Muscle of leg (tissue), 11 donors: ENCODE data around the gene SLC2A9. TPM values are rescaled to one million over a fixed set of nuclear protein-coding genes. Genes with fewer than 3 reads are reported as not detected.
"Not testable (repeated sequence)": the region's sequence is repeated elsewhere in the genome, so short reads cannot be mapped to it uniquely, and the experiment has no call there.

Experiments
- DNase-seq: peaks from one replicate; pipeline ENCODE4 v3.0.0; 2013
- H3K27ac ChIP-seq: one replicate; pipeline ENCODE4 v1.5.1; 2013; ENCODE audit warnings: mild to moderate bottlenecking, low read length, control low read depth
- H3K27me3 ChIP-seq: one replicate; pipeline ENCODE4 v1.6.1; 2013; ENCODE audit warnings: low read length; ENCODE audit not compliant: control insufficient read depth, insufficient read depth
- H3K36me3 ChIP-seq: one replicate; pipeline ENCODE4 v1.6.1; 2013; ENCODE audit warnings: low read length; ENCODE audit not compliant: control insufficient read depth, insufficient read depth
- H3K4me1 ChIP-seq: one replicate; pipeline ENCODE4 v1.6.1; 2013; ENCODE audit warnings: low read length; ENCODE audit not compliant: control insufficient read depth, insufficient read depth
- H3K4me3 ChIP-seq: one replicate; pipeline ENCODE4 v1.5.1; 2013; ENCODE audit warnings: low read length, control low read depth
- H3K9me3 ChIP-seq: replicated peaks from 2 replicates; pipeline ENCODE4 v1.6.1; 2013; ENCODE audit warnings: low read depth, low read length; ENCODE audit not compliant: control insufficient read depth
- WGBS: methylation state at CpG from one replicate; pipeline ENCODE4 v1.1.5; 2013; ENCODE audit warnings: missing lambda C conversion rate; ENCODE audit not compliant: insufficient coverage; 5-methylcytosine and 5-hydroxymethylcytosine counted together
- polyA plus RNA-seq, 8 donors: library from polyadenylated mRNA; unstranded; fragments of 120-200 nt; gene quantifications; one replicate each; pipeline versions ENCODE4 v1.2.1 to v1.2.3, GENCODE V29; 2013; ENCODE audit warnings: inconsistent platforms in 1 of 8, low replicate concordance in 1 of 8; ENCODE audit not compliant: insufficient read length in 8 of 8, insufficient read depth in 1 of 8
- total RNA-seq: library from RNA; stranded (reverse); fragments of 120-200 nt; gene quantifications from one replicate; pipeline ENCODE4 v1.2.4, GENCODE V29; 2013

Gene SLC2A9
- total and polyA plus RNA-seq, 9 donors, result 2.4 to 5.0 (median 3.2) TPM

DNA sequence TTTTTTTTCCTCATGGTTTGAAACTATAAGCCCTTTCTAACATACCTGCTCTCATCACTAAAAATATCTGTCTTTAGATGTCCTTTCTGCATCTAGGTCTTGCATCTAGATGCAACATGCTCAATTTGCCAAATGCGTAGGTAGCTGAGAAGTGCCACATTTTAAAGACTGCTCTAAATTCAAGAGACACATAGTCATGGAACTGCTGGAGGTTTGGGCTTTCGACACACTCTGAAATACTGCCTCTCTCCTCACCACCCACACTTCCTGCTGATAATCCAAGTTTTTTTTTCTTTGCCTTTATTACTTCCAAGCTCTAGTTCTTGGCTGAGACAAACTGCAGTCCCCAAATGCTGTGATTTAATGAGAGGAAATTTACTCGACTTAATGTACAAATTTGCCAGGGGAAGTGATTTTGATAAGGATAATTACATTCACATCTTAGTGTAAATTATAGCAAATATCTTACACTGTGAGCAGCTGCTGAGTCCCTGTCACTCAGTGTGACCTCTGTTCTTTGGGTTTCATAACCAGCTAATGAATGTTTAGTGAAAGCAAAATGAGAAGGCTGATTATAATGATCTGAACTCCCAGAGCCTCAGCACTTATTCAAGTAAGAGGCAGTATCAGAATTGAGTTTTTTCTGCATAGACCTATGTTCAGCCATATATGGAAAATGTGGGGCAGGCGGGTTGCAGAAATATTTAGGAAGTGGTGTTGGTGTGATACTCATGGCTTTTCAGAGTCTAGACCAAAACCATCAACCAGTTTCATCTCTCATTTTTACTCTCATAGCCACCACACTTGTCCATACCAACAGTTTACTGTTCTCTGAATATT lies 208.6 kb downstream of the SLC2A9 start:
- peak; percentile 25 for DNase-seq
- WGBS, result 14% methylated on average over 1 of the region's 4 CpGs
- no peaks in the 10 kb centered on the region for H3K27me3 ChIP-seq

DNA sequence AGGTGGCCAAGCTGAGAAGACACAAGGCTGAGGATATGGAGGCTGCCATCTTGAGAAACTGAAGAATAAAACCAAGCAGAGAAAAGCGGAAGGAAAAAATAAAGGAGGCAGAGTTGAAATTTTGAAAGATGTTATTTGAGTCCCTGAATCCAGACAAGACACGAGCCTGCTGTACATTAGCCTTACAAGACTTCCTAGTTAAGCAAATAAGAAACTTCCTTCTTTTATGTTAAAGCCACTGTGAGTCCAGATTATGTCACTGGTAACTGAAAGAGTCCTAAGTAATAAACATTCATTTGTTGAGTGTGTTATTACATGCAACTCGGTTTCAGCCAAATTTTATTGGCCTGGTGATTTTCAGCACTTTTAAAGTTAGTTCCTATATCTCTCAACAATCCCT lies 209.5 kb downstream of the SLC2A9 start:
- no peaks in the 10 kb centered on the region for H3K9me3 ChIP-seq
- no CpG with 5 or more reads among the region's 3 CpGs for WGBS

More for the DNA sequence above, 208.6 kb downstream of the SLC2A9 start:
- Histone ChIP-seq H3K27ac (no peak overlapping the region), H3K4me3 (no peak overlapping the region), H3K9me3 (no peaks in the 10 kb centered on the region), H3K4me1 (peaks cover 4% of the 10 kb centered on the region), H3K36me3 (no peaks in the 10 kb centered on the region)

DNA sequence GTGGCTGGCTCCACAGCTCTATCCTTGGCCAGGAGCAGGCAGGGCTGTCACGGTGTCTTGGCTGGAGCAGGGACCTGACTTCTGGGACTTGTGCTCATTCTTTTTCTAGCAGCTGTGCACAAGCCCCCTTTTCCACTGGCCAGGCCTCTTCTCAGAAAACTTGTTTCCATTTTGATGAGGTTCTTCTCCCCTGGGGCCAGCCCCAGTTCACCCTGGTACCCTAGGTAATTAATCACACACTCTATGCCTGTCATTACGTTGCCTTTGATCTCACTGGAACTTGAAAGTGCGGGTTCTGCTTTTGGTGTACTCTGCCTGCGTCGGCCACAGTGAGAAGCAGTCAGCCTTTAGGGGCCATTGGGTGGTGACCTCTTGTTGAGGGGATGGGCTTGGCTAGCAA lies 213.2 kb downstream of the SLC2A9 start:
- no peak for DNase-seq
- Histone ChIP-seq H3K9me3 (no peaks in the 10 kb centered on the region), H3K4me3 (no peak overlapping the region), H3K27me3 (no peaks in the 10 kb centered on the region), H3K36me3 (no peaks in the 10 kb centered on the region), H3K4me1 (peaks cover 4% of the 10 kb centered on the region), H3K27ac (no peak overlapping the region)
- 16% methylated on average over 1 of the region's 5 CpGs for WGBS

More for the DNA sequence above, 209.5 kb downstream of the SLC2A9 start:
- Histone ChIP-seq H3K4me3 (no peak overlapping the region), H3K4me1 (peaks cover 4% of the 10 kb centered on the region), H3K36me3 (no peaks in the 10 kb centered on the region), H3K27me3 (no peaks in the 10 kb centered on the region), H3K27ac (no peak overlapping the region)
- DNase-seq, result no peak

GRCh38 chr4:9804918-9805317 lies 216.4 kb downstream of the SLC2A9 start:
- DNase-seq, result no peak
- H3K9me3 ChIP-seq, result no peaks in the 10 kb centered on the region
- H3K4me3 ChIP-seq, result no peak overlapping the region
- no peak overlapping the region for H3K27ac ChIP-seq
- H3K36me3 ChIP-seq, result no peaks in the 10 kb centered on the region
- peaks cover 4% of the 10 kb centered on the region for H3K4me1 ChIP-seq
- WGBS, result 81% methylated on average over 5 of the region's 5 CpGs
- H3K27me3 ChIP-seq, result no peaks in the 10 kb centered on the region

GRCh38 chr4:9800848-9801247 lies 220.4 kb downstream of the SLC2A9 start:
- Histone ChIP-seq H3K4me3 (no peak overlapping the region), H3K4me1 (no peaks in the 10 kb centered on the region), H3K36me3 (no peaks in the 10 kb centered on the region), H3K27ac (no peak overlapping the region), H3K27me3 (no peaks in the 10 kb centered on the region), H3K9me3 (no peaks in the 10 kb centered on the region)
- 100% methylated on average over 1 of the region's 4 CpGs for WGBS
- DNase-seq, result no peak

DNA sequence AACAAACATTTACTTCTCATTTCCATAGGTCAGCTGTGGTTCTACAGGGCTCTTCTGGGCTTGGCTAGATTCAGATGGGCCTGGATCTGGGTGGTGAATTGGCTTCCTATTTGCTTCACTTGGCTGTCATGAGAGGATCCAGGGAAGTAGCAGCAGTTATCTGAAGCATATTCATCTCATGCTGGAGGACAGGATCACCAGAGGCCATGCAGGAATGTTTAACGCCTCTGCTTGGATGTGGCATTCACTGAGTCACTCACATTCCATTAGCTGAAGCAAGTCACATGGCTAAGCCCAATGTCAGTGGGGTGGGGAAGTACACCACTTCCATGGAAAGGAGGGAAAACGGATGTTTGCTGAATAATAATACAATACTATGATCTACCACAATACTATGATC lies 224.7 kb downstream of the SLC2A9 start:
- not testable (repeated sequence) for H3K36me3 ChIP-seq, H3K27ac ChIP-seq, H3K27me3 ChIP-seq, H3K4me3 ChIP-seq, DNase-seq, H3K9me3 ChIP-seq, H3K4me1 ChIP-seq
- no CpG with 5 or more reads among the region's 2 CpGs for WGBS

DNA sequence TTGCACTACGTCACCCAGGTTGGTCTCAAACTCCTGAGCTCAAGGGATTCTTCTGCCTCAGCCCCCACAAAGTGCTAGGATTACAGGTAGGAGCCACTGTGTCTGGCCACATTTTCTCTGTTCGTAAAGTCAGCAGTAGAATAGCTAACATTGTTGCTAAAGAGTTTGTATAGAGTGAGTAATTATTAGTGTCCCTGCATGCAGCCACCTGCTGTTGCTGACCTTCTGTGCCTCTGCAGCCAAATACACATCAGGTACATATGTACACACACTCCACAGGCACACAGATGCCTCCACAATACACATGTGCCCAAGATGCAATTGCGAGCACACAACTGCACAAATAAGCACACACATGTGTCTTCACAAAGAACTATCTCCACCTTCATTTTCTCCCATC lies 228.9 kb downstream of the SLC2A9 start:
- H3K9me3 ChIP-seq, result no peaks in the 10 kb centered on the region
- H3K27me3 ChIP-seq, result no peaks in the 10 kb centered on the region
- H3K27ac ChIP-seq, result no peak overlapping the region
- 80% methylated on average over 1 of the region's 3 CpGs for WGBS
- H3K4me1 ChIP-seq, result no peaks in the 10 kb centered on the region
- H3K36me3 ChIP-seq, result no peaks in the 10 kb centered on the region
- H3K4me3 ChIP-seq, result no peak overlapping the region
- DNase-seq, result no peak

GRCh38 chr4:9785891-9786290 lies 235.4 kb downstream of the SLC2A9 start:
- not testable (repeated sequence) for H3K4me3 ChIP-seq, H3K36me3 ChIP-seq, H3K4me1 ChIP-seq, DNase-seq, H3K9me3 ChIP-seq, H3K27ac ChIP-seq
- 32% methylated on average over 4 of the region's 5 CpGs for WGBS
- H3K27me3 ChIP-seq, result peaks cover 25% of the 10 kb centered on the region

DNA sequence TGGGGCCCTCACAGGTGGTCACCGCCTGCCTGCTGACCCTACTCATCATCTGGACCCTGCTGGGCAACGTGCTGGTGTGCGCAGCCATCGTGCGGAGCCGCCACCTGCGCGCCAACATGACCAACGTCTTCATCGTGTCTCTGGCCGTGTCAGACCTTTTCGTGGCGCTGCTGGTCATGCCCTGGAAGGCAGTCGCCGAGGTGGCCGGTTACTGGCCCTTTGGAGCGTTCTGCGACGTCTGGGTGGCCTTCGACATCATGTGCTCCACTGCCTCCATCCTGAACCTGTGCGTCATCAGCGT lies 239.2 kb downstream of the SLC2A9 start:
- no peaks in the 10 kb centered on the region for H3K4me1 ChIP-seq
- no peak overlapping the region for H3K27ac ChIP-seq
- WGBS, result 44% methylated on average over 22 of the region's 22 CpGs
- DNase-seq, result no peak
- peaks cover 41% of the 10 kb centered on the region for H3K27me3 ChIP-seq
- H3K9me3 ChIP-seq, result no peaks in the 10 kb centered on the region
- H3K36me3 ChIP-seq, result no peaks in the 10 kb centered on the region
- no peak overlapping the region for H3K4me3 ChIP-seq

- no peak within 1 kb of the TSS for H3K4me3 ChIP-seq
- H3K27ac ChIP-seq, result no peak within 1 kb of the TSS
- H3K36me3 ChIP-seq, result no peaks in the 10 kb centered on the region
- H3K4me1 ChIP-seq, result no peaks in the 10 kb centered on the region
- no peaks in the 10 kb centered on the region for H3K9me3 ChIP-seq
- H3K27me3 ChIP-seq, result peaks cover 39% of the 10 kb centered on the region
- 3% methylated on average over 78 of the region's 78 CpGs for WGBS
- peak; percentile 17 for DNase-seq
Measured at GRCh38 chr4:9781343-9782135, 239.8 kb downstream of the SLC2A9 start, which contains the start of gene DRD5. Gene DRD5, plus strand, starts transcription at chr4:9781634. Its CDS starts 396 bp downstream, at chr4:9782030.
